GM12873 (cell line): ENCODE results near the gene LMF1.

Experiments
- CTCF ChIP-seq: IDR thresholded peaks from 2 replicates; pipeline ENCODE4 v1.5.1; 2012; ENCODE audit warnings: low read depth, mild to moderate bottlenecking, moderate library complexity, low read length, control low read depth; ENCODE audit not compliant: insufficient read depth; ENCODE audit errors: missing control alignments

The LMF1 gene

GRCh38 chr16:856811-857210 is 114.0 kb downstream of the LMF1 start:
- TF ChIP-seq CTCF, result no peak

- TF ChIP-seq CTCF, result no peak
Measured at GRCh38 chr16:856101-856500, 114.7 kb downstream of the LMF1 start.

GRCh38 chr16:855471-855870 is 115.3 kb downstream of the LMF1 start:
- no peak for TF ChIP-seq CTCF

- TF ChIP-seq CTCF, result no peak
Measured at GRCh38 chr16:854808-855410, 115.9 kb downstream of the LMF1 start.

- TF ChIP-seq CTCF, result no peak
Measured at GRCh38 chr16:853981-854807, 116.6 kb downstream of the LMF1 start.

GRCh38 chr16:853306-853705 is 117.5 kb downstream of the LMF1 start:
- TF ChIP-seq CTCF, result no peak

- no peak for TF ChIP-seq CTCF
Measured at GRCh38 chr16:852451-853185, 118.2 kb downstream of the LMF1 start.
